Measurements from ENCODE around the gene PWWP2B. TPM values are rescaled to one million over a fixed set of nuclear protein-coding genes. Genes with fewer than 3 reads are reported as not detected.
A peak's percentile ranks its signal among the peaks of the same experiment; 100 is the strongest.

Gene PWWP2B
- total and polyA plus RNA-seq, 2 experiments from 2014 or later, result 2.3 to 12.8 TPM

GRCh38 chr10:132359305-132360040 lies 37.5 kb upstream of the PWWP2B start:
- peaks cover 3% of the 10 kb centered on the region; the same call in 1 of the 3 replicates for H3K36me3 Mint-ChIP-seq (ENCODE audit: low read depth)
- H3K9me2 ChIP-seq (ENCODE audit: insufficient read depth), result no peaks in the 10 kb centered on the region
- DNase-seq (ENCODE audit: low spot score) (no peak), ATAC-seq (no peak)
- no peaks in the 10 kb centered on the region; the same call in 2 of the 3 replicates for H3K9me3 Mint-ChIP-seq
- no peak overlapping the region for H3K4me3 ChIP-seq
- H3K27ac ChIP-seq (ENCODE audit: low read depth), result no peak overlapping the region
- H3F3A ChIP-seq (replicated peaks; ENCODE audit: low read depth), result 0 out of 2 replicates have a peak, but pooled peaks cover 3% of the 10 kb centered on the region
- H3K4me1 ChIP-seq (ENCODE audit: insufficient read depth), result no peaks in the 10 kb centered on the region
- peaks cover 12% of the 10 kb centered on the region for H3K27me3 Mint-ChIP-seq (ENCODE audit: insufficient read depth, low read depth, poor library complexity)
- TF ChIP-seq POLR2AphosphoS5 (IDR thresholded peaks at IDR 0.05; ENCODE audit: low read depth) (no peak), STAT1 (IDR thresholded peaks at IDR 0.05; ENCODE audit: unreplicated experiment) (no peak), JUNB (IDR thresholded peaks at IDR 0.05; ENCODE audit: unreplicated experiment) (no peak), EZH2 (IDR thresholded peaks at IDR 0.05; ENCODE audit: low read depth, unreplicated experiment) (no peak), CTCF (conservative IDR thresholded peaks at IDR 0.05; ENCODE audit: low read depth in 2 of 2) (peak in 1 of 2 experiments; percentile 62; a peak in 2 of 4 replicates), REST (IDR thresholded peaks at IDR 0.05; ENCODE audit: unreplicated experiment) (no peak)
- H2AFZ ChIP-seq, result no peak overlapping the region
- H3K27ac Mint-ChIP-seq, result no peak overlapping the region
- H3K4me3 Mint-ChIP-seq, result no peak overlapping the region
- H3K4me2 ChIP-seq, result no peak overlapping the region
- H3K36me3 ChIP-seq (ENCODE audit: insufficient read depth), result no peaks in the 10 kb centered on the region
- no peaks in the 10 kb centered on the region for H4K20me1 ChIP-seq (replicated peaks; ENCODE audit: insufficient read depth)
- H3K27me3 ChIP-seq (ENCODE audit: insufficient read depth), result no peaks in the 10 kb centered on the region
- peaks cover 6% of the 10 kb centered on the region; the same call in 2 of the 3 replicates for H3K4me1 Mint-ChIP-seq
- H3K79me2 ChIP-seq (replicated peaks; ENCODE audit: insufficient read depth), result no peaks in the 10 kb centered on the region

GRCh38 chr10:132360766-132361447 lies 36.1 kb upstream of the PWWP2B start:
- H3K27ac Mint-ChIP-seq, result no peak overlapping the region

More at GRCh38 chr10:132360766-132361447, 36.1 kb upstream of the PWWP2B start:
- Mint-ChIP-seq H3K36me3 (ENCODE audit: low read depth) (peaks cover 3% of the 10 kb centered on the region; the same call in 1 of the 3 replicates), H3K4me3 (no peak overlapping the region), H3K9me3 (no peaks in the 10 kb centered on the region; the same call in 2 of the 3 replicates), H3K27me3 (ENCODE audit: insufficient read depth, low read depth, poor library complexity) (peaks cover 8% of the 10 kb centered on the region), H3K4me1 (peaks cover 3% of the 10 kb centered on the region; the same call in 2 of the 3 replicates)
- TF ChIP-seq ZNF331 (CRISPR knock-in tag; IDR thresholded peaks at IDR 0.05; ENCODE audit: low read depth) (no peak), CTCF (conservative IDR thresholded peaks at IDR 0.05; ENCODE audit: low read depth in 2 of 2) (peak; percentile 78 to 89)
- Histone ChIP-seq H3K27ac (ENCODE audit: low read depth) (no peak overlapping the region), H3K27me3 (ENCODE audit: insufficient read depth) (no peaks in the 10 kb centered on the region), H3K4me3 (no peak overlapping the region), H3K4me1 (ENCODE audit: insufficient read depth) (no peaks in the 10 kb centered on the region), H3F3A (replicated peaks; ENCODE audit: low read depth) (0 out of 2 replicates have a peak, but pooled peaks cover 3% of the 10 kb centered on the region), H3K9me2 (ENCODE audit: insufficient read depth) (no peaks in the 10 kb centered on the region), H3K4me2 (no peak overlapping the region), H4K20me1 (replicated peaks; ENCODE audit: insufficient read depth) (no peaks in the 10 kb centered on the region), H3K36me3 (ENCODE audit: insufficient read depth) (no peaks in the 10 kb centered on the region), H2AFZ (no peak overlapping the region), H3K79me2 (replicated peaks; ENCODE audit: insufficient read depth) (no peaks in the 10 kb centered on the region)
- peak; percentile 81 for DNase-seq (ENCODE audit: low spot score)
- peak; percentile 93 for ATAC-seq
